Stimulated activated CD8-positive, alpha-beta memory T cell treated with anti-CD3 and anti-CD28 coated beads, Interleukin-2, amount 100 ng/mL, for 48 hours (primary cell): ENCODE results near the gene IL17RA.
A peak's percentile ranks its signal among the peaks of the same experiment; 100 is the strongest.

Experiments used
- DNase-seq, 2 donors: peaks; one replicate each; pipeline ENCODE4 v3.0.0-alpha.2; 2020; ENCODE audit warnings: low read depth in 2 of 2

IL17RA gene

DNA sequence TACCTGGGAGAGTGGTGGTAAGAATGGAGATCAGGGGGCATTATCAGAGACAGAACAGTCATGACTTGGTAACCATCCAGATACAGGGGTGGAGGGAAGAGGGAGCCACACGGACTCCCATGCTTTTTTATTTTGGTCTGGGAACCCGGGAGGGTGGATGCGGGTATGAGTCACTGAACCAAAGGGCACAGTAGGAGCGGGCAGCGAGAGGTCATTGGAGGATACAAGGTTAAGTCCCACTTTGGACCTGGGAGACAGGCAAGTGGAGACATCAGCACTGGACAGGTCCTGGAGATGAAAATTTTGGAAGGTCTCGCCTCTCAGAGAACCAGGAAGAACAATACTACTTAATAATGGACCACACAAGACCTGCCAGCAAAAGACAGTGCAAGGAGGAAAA lies 67.5 kb downstream of the IL17RA start:
- DNase-seq: no peak

DNA sequence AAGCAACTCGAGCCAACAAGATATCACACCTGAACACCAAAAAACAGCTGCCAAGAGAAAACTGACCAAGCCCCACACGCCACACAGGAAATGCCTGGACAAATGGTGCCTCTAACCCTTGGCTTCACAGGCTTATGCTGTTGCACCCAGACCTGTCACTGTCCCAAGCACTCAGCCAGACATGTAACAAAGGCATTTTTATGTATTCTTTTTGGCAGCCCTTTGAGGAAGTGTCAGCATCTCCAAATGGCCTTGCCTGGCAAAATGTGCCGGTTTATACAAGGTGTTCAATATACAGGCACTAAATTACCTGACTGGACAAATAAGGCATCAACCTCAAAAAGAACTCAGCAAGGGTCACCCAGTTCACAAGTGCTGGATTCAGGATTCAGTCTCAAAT lies 68.2 kb downstream of the IL17RA start:
- no peak for DNase-seq

DNA sequence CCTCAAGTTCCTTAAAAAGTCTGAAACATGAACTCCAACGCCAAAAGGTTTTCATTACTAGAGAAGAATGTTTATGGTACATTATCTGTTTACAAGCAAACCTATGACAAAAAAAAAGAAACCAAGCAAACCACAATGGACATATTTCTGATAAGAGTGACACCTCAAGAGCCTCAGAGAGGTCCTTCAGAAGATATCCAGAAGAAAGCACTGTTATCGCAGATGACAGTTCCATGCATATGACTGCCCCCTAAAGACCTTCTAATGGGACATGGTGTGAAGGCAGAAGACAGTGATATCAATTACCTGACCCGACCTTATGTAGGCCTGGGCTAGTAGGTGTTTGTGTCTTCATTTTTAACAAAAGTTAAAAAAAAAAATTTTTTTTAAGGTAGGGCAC lies 71.1 kb downstream of the IL17RA start:
- no peak for DNase-seq

DNA sequence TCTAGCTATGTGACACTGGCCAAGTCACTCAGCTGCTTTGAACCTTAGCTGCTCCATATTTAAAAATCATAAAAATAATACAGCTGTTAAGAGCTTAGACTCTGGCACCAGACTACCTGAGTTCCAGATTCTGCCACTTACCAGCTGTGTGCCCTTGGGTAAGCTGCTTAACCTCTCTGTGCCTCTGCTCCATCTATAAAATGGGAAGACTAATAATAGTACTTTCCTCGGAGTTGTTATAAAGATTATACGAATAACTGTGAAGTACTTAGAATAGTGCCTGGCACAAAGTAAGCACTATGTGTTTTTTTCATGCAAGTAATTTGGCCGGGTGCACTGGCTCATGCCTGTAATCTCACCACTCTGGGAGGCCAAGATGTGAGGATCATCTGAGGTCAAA lies 72.9 kb downstream of the IL17RA start:
- DNase-seq: no peak

DNA sequence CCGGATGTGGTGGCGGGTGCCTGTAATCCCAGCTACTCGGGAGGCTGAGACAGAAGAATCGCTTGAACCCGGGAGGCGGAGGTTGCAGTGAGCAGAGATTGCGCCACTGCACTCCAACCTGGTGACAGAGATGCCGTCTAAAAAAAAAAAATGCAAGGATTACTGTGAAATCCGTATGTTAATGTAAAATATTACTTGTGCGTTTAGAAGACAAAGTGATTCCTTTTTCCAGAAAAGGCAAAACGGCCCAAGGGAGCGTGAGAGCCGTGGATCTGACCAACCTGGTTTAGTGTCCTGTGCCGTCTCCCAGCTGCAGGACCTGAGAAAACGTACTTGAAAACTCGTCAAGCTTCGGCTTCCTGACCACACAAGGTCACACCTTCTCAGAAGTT lies 73.4 kb downstream of the IL17RA start:
- DNase-seq: no peak

DNA sequence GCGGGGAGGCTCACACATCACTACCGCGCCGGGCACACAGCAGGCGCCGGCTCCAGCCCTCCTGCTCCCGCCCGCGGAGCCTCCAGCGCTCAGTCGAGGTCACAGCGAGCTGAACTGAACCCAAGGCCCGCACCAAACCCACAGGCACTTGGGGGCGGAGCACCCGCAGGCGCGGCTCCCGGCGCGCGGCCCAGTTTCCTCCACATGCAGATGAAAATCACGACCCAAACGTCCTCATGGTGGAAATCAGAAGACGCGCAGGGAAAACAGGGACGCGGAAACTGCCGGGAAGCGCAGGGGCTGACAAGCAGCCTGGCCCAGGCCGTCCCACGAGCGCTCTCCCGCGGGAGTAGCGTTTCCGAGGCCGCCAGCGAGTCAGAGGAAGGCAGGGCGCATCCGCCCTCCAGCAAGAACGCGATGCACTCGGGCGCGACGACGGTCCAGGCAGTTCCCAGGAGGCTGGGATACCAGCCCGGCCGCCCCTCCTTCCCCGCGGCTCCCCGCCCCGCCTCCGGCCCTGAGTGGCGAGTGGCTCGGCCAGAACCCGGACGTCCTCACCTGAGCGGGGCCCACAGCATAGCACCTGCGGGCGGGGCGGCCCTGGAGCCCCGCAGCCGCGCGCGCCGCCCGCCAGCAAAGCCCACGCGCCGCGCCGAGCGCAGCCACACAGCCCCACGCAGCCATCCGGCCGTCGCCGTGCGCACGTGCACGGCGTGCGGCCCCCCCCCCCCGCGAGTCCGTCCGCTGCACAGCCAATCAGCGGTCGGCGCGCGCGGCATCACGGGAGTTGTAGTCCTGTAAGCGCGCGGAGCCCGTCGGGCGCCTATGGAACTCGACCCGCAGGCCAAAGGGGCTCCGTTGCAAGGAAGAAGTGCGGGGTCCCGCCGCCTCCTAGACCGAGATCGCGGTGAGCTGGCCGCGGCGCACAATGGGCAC lies 74.0 kb downstream of the IL17RA start, which contains the start of gene HDHD5:
HDHD5 (minus strand) TSS at position 710 of the 936 bp plus-strand sequence; CDS start at position 684, 26 bp downstream.
- peak; percentile 83 to 86 for DNase-seq

DNA sequence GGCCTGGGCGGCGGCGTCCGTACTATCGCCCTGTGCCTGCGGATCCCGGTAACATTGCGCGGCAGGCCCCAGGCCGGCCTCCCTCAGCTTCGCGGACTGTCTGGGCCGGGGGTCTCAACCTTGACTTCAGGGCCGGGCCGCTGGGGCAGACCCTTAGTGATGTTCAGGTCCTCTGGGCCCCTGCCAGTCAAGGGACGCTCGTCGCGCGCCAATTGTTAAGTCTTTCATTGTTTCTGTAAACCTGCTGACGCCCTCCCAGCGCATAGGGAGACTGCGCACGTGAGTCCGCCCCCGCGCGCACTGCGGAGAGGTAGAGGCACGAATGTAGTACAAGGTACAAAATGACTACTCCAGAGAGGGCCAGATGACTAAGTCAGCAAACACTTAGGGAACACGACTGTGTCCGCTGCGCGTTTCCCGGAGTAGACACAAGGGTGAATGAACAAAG lies 74.7 kb downstream of the IL17RA start:
- DNase-seq: peak; percentile 35 to 57

DNA sequence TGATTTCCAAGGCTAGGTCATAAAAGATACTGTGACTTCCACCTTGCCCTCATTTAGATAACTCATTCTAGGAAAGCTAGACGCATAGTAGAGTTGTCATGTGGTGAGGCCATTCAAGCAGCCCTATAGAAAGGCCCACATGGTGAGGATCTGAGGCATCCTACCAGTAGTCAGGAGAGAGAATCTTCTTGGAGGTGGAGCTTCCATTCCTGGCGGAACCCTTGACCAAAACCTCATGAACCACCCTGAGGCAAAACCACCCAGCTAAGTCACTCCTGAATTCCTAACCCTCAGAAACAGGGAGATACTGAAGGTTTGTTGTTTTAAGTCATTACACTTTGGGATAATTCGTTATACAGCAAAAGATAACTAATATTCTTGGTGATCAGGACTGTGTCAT lies 77.2 kb downstream of the IL17RA start:
- no peak for DNase-seq

DNA sequence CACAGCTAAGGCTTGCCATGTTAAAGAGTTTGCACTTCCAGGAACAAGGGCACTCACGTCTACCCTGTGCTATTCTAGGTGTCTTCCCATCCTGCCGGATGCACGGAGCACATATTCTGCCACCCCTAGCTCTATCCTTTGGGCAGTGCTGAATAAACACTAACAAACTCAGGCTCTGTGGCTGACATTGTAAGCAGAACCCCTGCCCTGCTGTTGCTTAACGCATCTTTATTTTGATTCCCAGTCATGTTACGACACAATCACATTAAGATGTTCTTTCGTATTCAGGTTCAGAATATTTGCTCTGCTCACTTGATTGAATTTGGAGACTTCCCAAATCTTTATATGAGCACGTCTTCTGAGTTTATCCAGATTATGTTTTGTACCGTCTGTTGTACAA lies 77.9 kb downstream of the IL17RA start:
- no peak for DNase-seq

DNA sequence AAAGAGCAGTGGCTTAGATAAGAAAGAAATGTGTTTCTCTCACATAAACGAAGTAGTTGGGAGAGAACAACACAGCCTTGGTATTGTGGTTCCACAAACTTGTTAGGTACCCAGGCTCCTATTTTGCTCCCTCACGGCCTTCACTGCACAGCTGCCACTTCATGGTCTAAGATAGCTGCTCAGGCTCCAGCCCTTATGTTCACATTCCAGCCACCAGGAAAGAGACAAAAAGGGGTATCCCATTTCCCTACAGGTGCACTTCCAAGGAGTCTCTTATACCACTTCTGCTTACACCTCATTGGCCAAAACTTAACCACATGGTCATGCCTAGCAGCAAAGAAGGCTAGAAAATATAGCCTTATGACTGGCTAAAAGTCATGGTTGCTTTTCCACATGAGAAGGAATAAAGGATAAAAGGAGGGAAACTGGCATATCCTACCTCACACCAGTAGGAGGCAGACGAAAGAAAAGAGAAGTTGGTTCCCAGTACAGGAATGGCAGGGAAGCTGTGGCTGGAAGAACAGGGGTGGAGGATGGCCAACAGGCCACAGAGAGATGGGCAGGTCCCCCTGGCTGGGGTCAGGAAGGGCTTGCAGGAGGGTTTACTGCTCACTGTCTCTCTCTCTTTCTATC lies 79.7 kb downstream of the IL17RA start:
- no peak for DNase-seq
